Stimulated activated CD4-positive, alpha-beta T cell treated with anti-CD3 and anti-CD28 coated beads, Interleukin-12 subunit alpha, Interleukin-12 subunit beta, amount 100 ng/mL, for 24 hours (primary cell): ENCODE data around the gene ERGIC3.

Experiments
- DNase-seq, 2 experiments: peaks; one replicate each; pipeline ENCODE4 v3.0.0-alpha.2; 2020; ENCODE audit warnings: low read depth in 2 of 2

Gene ERGIC3

GRCh38 chr20:35541783-35542662 lies at the start of gene ERGIC3:
ERGIC3 (plus strand) TSS chr20:35542078; CDS start chr20:35542098, 20 bp downstream.
- peak; percentile 94 to 99 for DNase-seq

GRCh38 chr20:35492352-35492751 lies 49.5 kb upstream of the ERGIC3 start:
- no peak for DNase-seq

- no peak for DNase-seq
Observed at GRCh38 chr20:35496481-35496880, 45.4 kb upstream of the ERGIC3 start.

GRCh38 chr20:35497320-35497719 lies 44.6 kb upstream of the ERGIC3 start:
- no peak for DNase-seq

- DNase-seq = no peak
Observed at GRCh38 chr20:35497780-35498189, 44.1 kb upstream of the ERGIC3 start.

- no peak for DNase-seq
Observed at GRCh38 chr20:35499271-35499670, 42.6 kb upstream of the ERGIC3 start.

GRCh38 chr20:35502352-35502751 lies 39.5 kb upstream of the ERGIC3 start:
- DNase-seq = no peak

- no peak for DNase-seq
Observed at GRCh38 chr20:35503281-35503680, 38.6 kb upstream of the ERGIC3 start.

GRCh38 chr20:35503841-35504561 lies 37.9 kb upstream of the ERGIC3 start:
- DNase-seq = no peak

GRCh38 chr20:35504751-35505150 lies 37.1 kb upstream of the ERGIC3 start:
- no peak for DNase-seq

- DNase-seq = no peak
Observed at GRCh38 chr20:35506179-35506578, 35.7 kb upstream of the ERGIC3 start.

GRCh38 chr20:35506872-35507638 lies 34.8 kb upstream of the ERGIC3 start:
- DNase-seq = no peak

- DNase-seq = no peak
Observed at GRCh38 chr20:35508493-35509218, 33.2 kb upstream of the ERGIC3 start.

- no peak for DNase-seq
Observed at GRCh38 chr20:35510951-35511735, 30.7 kb upstream of the ERGIC3 start.

GRCh38 chr20:35511814-35512420 lies 30.0 kb upstream of the ERGIC3 start:
- no peak for DNase-seq

GRCh38 chr20:35514371-35514932 lies 27.4 kb upstream of the ERGIC3 start:
- no peak for DNase-seq

GRCh38 chr20:35515341-35515740 lies 26.5 kb upstream of the ERGIC3 start:
- no peak for DNase-seq

- DNase-seq = no peak
Observed at GRCh38 chr20:35515949-35516645, 25.8 kb upstream of the ERGIC3 start.

GRCh38 chr20:35517125-35517524 lies 24.8 kb upstream of the ERGIC3 start:
- no peak for DNase-seq
